OCI-LY3 (cell line): ENCODE results near the gene YWHAE.

Source experiments
- EZH2phosphoT487 ChIP-seq: fragments of 200-600 bp; shearing (Covaris generic); IDR thresholded peaks from 2 replicates; pipeline ENCODE4 v1.6.1; 2018; ENCODE audit warnings: antibody characterized with exemption, mixed run types, low read depth
- TF ChIP-seq, protein P1 (sequence below): fragments of 200-600, 300-600 bp; sonication (generic); IDR thresholded peaks from 2 replicates; pipeline ENCODE4 v1.5.1; 2014; ENCODE audit warnings: antibody characterized with exemption, low read length, low read depth

DNA sequence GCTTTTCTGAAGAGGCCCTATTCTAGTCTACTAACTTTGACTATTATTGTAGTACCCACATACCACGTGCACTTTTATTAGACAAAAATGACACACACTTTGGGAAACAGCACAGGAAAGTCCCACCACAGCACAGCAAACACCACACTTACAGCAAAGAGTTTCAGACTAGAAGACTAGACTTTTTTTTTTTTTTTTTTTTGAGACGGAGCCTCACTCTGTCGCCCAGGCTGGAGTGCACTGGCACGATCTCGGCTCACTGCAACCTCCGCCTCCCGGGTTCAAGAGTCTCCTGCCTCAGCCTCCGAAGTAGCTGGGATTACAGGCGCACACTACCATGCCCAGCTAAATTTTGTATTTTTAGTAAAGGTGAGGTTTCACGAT lies 20.1 kb downstream of the YWHAE start:
- TF ChIP-seq, protein P1, sequence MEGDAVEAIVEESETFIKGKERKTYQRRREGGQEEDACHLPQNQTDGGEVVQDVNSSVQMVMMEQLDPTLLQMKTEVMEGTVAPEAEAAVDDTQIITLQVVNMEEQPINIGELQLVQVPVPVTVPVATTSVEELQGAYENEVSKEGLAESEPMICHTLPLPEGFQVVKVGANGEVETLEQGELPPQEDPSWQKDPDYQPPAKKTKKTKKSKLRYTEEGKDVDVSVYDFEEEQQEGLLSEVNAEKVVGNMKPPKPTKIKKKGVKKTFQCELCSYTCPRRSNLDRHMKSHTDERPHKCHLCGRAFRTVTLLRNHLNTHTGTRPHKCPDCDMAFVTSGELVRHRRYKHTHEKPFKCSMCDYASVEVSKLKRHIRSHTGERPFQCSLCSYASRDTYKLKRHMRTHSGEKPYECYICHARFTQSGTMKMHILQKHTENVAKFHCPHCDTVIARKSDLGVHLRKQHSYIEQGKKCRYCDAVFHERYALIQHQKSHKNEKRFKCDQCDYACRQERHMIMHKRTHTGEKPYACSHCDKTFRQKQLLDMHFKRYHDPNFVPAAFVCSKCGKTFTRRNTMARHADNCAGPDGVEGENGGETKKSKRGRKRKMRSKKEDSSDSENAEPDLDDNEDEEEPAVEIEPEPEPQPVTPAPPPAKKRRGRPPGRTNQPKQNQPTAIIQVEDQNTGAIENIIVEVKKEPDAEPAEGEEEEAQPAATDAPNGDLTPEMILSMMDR: no peak
- no peak for TF ChIP-seq EZH2phosphoT487
